GM21717 (cell line): ENCODE measurements around the gene UGT2B7.
A peak's percentile ranks its signal among the peaks of the same experiment; 100 is the strongest.
"Not testable (repeated sequence)": the region's sequence is repeated elsewhere in the genome, so short reads cannot be mapped to it uniquely, and the experiment has no call there.

Source experiments
- ATAC-seq: cut with Tn5 transposase; IDR thresholded peaks from one replicate; pipeline ENCODE4 v1.9.1; 2021; ENCODE audit warnings: mild to moderate bottlenecking, moderate library complexity; ENCODE audit not compliant: unreplicated experiment

The UGT2B7 gene

GRCh38 chr4:69096111-69096656 is at the start of gene UGT2B7:
Gene UGT2B7, plus strand, starts transcription at chr4:69096474. Its CDS starts 47 bp downstream, at chr4:69096521.
- no peak for ATAC-seq

GRCh38 chr4:69049860-69050259 is 46.4 kb upstream of the UGT2B7 start:
- ATAC-seq, result no peak

GRCh38 chr4:69050853-69051575 is 45.3 kb upstream of the UGT2B7 start:
- ATAC-seq, result not testable (repeated sequence)

- no peak for ATAC-seq
Observed at GRCh38 chr4:69051576-69051943, 44.7 kb upstream of the UGT2B7 start.

- not testable (repeated sequence) for ATAC-seq
Observed at GRCh38 chr4:69053309-69053885, 42.9 kb upstream of the UGT2B7 start.

- ATAC-seq, result not testable (repeated sequence)
Observed at GRCh38 chr4:69054033-69054432, 42.2 kb upstream of the UGT2B7 start.

- peak; percentile 61 for ATAC-seq
Observed at GRCh38 chr4:69054578-69055200, 41.6 kb upstream of the UGT2B7 start.

- no peak for ATAC-seq
Observed at GRCh38 chr4:69056150-69056549, 40.1 kb upstream of the UGT2B7 start.

- no peak for ATAC-seq
Observed at GRCh38 chr4:69056921-69057550, 39.2 kb upstream of the UGT2B7 start.

GRCh38 chr4:69057620-69058409 is 38.5 kb upstream of the UGT2B7 start:
- ATAC-seq, result peak; percentile 79

- ATAC-seq, result no peak
Observed at GRCh38 chr4:69058410-69059059, 37.7 kb upstream of the UGT2B7 start.

GRCh38 chr4:69060651-69061308 is 35.5 kb upstream of the UGT2B7 start:
- ATAC-seq, result no peak

- ATAC-seq, result no peak
Observed at GRCh38 chr4:69064391-69064790, 31.9 kb upstream of the UGT2B7 start.

GRCh38 chr4:69066945-69067344 is 29.3 kb upstream of the UGT2B7 start:
- no peak for ATAC-seq

- ATAC-seq, result no peak
Observed at GRCh38 chr4:69069085-69069484, 27.2 kb upstream of the UGT2B7 start.

- ATAC-seq, result no peak
Observed at GRCh38 chr4:69070590-69070989, 25.7 kb upstream of the UGT2B7 start.

GRCh38 chr4:69071286-69071685 is 25.0 kb upstream of the UGT2B7 start:
- ATAC-seq, result no peak

- ATAC-seq, result no peak
Observed at GRCh38 chr4:69073375-69073774, 22.9 kb upstream of the UGT2B7 start.

GRCh38 chr4:69075061-69075792 is 21.0 kb upstream of the UGT2B7 start:
- ATAC-seq, result no peak
